HG03571 (cell line): Measurements from ENCODE around the gene ZDHHC22.

Experiments
- ATAC-seq: cut with Tn5 transposase; IDR thresholded peaks from one replicate; pipeline ENCODE4 v1.9.1; 2021; ENCODE audit not compliant: unreplicated experiment

ZDHHC22 gene

GRCh38 chr14:77084985-77085384 lies 56.6 kb downstream of the ZDHHC22 start:
- no peak for ATAC-seq

- ATAC-seq = no peak
These were observed 58.5 kb downstream of the ZDHHC22 start for GRCh38 chr14:77083082-77083481.

- no peak for ATAC-seq
These were observed 59.2 kb downstream of the ZDHHC22 start for GRCh38 chr14:77082356-77082755.
